ENCODE results near the gene TLE6.
"Not testable (repeated sequence)": the region's sequence is repeated elsewhere in the genome, so short reads cannot be mapped to it uniquely, and the experiment has no call there.

The TLE6 gene

DNA sequence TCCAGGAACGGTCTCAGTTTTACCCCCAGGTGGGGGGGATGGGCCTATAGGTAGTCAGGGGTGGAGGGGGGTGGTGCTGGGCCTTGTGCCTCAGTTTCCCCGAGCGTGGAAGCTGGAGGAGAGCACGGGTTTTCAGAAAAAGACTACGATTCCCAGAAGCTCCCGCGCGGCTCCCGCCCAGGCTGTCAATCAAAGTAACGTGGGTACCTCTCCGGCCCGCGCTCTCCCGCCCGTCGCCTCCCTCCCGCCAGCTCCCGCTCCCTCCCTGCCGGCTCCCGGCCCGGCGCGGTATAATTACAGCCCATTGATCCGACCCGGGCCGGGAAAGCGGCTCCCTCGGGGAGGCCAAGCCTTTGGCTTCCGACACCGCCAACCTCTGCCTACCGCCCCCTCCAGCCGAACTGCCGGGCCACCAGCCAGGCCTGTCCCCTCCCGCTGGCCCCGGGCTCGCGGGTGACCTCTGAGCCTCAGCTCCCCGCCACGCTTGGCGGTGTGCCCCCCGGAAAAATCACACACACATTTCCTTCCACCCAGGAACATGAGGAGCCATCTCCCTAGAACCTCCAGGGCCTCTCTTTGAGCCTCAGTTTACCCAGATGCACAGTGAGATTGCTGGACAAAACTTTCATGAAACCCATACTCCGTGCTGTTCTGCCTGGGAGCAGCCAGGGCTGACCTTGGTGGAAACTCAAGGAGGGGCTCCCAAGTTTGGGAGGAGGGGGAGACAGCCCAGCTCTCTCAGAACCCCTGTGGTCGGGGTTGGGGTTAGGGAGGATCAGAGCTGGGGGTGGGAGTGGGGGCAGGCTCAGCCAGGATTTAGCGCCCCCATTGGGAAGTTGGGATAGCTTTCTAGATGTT lies 59.0 kb downstream of the TLE6 start:
- DNase-seq (ENCODE audit: low read depth): peak; percentile 43
- TF ChIP-seq, protein P1, sequence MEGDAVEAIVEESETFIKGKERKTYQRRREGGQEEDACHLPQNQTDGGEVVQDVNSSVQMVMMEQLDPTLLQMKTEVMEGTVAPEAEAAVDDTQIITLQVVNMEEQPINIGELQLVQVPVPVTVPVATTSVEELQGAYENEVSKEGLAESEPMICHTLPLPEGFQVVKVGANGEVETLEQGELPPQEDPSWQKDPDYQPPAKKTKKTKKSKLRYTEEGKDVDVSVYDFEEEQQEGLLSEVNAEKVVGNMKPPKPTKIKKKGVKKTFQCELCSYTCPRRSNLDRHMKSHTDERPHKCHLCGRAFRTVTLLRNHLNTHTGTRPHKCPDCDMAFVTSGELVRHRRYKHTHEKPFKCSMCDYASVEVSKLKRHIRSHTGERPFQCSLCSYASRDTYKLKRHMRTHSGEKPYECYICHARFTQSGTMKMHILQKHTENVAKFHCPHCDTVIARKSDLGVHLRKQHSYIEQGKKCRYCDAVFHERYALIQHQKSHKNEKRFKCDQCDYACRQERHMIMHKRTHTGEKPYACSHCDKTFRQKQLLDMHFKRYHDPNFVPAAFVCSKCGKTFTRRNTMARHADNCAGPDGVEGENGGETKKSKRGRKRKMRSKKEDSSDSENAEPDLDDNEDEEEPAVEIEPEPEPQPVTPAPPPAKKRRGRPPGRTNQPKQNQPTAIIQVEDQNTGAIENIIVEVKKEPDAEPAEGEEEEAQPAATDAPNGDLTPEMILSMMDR (IDR thresholded peaks at IDR 0.05; ENCODE audit: control insufficient read depth, insufficient read depth, low read depth, low read length, missing control alignments): peak; percentile 7

DNA sequence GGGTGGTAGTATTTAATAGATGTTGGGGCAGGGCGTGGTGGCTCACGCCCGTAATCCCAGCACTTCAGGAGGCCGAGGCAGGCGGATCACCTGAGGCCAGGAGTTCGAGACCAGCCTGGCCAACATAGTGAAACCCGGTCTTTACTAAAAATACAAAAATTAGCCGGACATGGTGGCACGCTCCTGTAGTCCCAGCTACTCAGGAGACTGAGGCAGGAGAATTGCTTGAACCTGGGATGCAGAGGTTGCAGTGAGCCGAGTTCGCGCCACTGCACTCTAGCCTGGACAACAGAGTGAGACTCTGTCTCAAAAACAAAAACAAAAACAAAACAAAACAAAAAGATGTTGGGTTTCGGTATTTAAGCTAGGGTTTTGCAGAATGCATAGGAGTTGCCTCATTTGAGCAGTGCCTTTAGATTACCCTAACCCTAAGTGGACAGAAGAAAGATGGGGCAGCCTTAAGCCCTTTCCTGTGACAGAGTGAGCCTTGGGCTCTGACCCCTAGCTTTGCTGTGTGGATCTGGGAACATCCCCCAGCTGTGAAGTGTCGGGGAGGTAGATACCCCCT lies 59.7 kb downstream of the TLE6 start:
- not testable (repeated sequence) for DNase-seq (ENCODE audit: low read depth); H3K4me3 ChIP-seq (ENCODE audit: control insufficient read depth, low read depth, low read length)

More for the DNA sequence above, 59.0 kb downstream of the TLE6 start:
- H3K4me3 ChIP-seq (ENCODE audit: control insufficient read depth, low read depth, low read length): peak overlapping the region; percentile 55

DNA sequence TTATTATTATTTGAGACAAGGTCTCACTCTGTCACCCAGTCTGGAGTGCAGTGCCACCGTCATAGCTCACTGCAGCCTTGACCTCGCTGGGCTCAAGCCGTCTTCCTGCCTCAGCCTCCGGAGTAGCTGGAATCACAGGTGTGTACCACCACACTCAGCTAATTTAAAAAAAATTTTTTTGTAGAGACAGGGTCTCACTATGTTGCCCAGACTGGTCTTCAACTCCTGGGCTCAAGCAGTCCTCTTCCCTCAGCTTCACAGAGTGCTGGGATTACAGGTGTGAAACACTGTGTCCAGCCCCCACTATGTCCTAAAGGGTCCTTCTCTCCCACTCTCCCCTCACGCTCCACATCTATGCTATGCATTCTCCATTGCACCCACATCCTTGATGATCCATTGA lies 60.9 kb downstream of the TLE6 start:
- DNase-seq (ENCODE audit: low read depth): no peak
- TF ChIP-seq, protein P1 (IDR thresholded peaks at IDR 0.05; ENCODE audit: control insufficient read depth, insufficient read depth, low read depth, low read length, missing control alignments): no peak
- H3K4me3 ChIP-seq (ENCODE audit: control insufficient read depth, low read depth, low read length): no peak overlapping the region

DNA sequence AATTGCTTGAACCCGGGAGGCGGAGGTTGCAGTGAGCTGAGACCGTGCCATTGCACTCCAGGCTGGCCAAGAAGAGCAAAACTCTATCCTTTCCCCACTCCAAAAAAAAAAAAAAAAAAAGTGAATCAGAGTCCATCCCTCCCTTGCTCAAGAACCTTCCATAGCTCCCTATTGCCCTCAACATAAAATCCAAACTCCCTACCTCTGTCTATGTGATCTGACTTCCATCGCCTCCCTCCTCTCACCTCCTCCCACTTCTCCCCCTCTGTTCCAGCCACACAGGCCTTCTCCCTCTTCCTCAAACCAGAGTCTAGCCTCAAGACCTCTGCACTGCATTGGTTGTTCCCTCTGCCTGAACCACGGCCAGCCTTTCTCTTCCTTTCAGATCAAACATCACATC lies 61.8 kb downstream of the TLE6 start:
- DNase-seq (ENCODE audit: low read depth): no peak
- TF ChIP-seq, protein P1 (IDR thresholded peaks at IDR 0.05; ENCODE audit: control insufficient read depth, insufficient read depth, low read depth, low read length, missing control alignments): no peak
- H3K4me3 ChIP-seq (ENCODE audit: control insufficient read depth, low read depth, low read length): no peak overlapping the region

DNA sequence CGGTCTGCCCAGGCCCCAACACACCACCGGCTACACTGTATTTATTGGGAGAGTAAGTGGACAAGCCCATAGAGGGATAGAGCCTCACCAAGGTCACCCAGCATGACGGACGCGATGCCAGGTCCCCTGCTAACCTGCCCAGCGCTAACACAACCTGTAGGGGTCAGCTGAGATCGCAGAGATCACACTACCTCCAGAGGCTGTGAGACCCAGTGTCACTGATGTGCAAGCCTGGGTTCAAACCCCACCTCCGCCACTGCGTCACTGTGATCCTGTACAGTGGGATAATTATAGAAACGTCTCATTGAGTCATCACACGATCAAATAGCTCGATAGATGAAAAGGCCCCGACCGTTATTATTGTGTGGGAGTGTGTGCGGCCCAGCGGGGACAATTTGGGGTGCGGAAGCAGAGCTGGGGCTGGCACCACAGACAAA lies 62.3 kb downstream of the TLE6 start:
- TF ChIP-seq, protein P1 (IDR thresholded peaks at IDR 0.05; ENCODE audit: control insufficient read depth, insufficient read depth, low read depth, low read length, missing control alignments): no peak
- DNase-seq (ENCODE audit: low read depth): no peak
- no peak overlapping the region for H3K4me3 ChIP-seq (ENCODE audit: control insufficient read depth, low read depth, low read length)

DNA sequence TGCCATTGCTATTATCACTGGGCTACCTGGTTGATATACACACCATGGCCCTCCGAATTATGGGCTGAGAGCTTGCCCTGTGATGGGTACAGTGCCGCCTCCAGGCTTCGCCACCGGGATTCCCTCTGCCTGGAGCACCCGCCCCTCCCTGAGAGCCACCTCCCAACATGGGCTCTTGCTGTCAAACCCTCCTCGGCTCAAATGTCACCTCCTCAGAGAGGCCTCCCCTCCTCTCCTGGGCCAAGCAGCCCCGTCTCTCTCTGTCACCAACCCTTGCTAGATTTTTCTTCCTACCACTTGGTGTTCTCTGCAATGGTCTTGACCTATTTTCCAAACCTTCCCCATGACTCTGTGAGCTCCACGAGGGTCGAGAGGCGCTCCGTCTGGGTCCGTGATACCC lies 64.0 kb downstream of the TLE6 start:
- TF ChIP-seq, protein P1 (IDR thresholded peaks at IDR 0.05; ENCODE audit: control insufficient read depth, insufficient read depth, low read depth, low read length, missing control alignments): no peak
- H3K4me3 ChIP-seq (ENCODE audit: control insufficient read depth, low read depth, low read length): no peak overlapping the region
- DNase-seq (ENCODE audit: low read depth): no peak
